ENCODE measurements around the gene GIPC3.

- no peak for TF ChIP-seq POLR2AphosphoS5 (IDR thresholded peaks at IDR 0.05)
- TF ChIP-seq POLR2A (IDR thresholded peaks at IDR 0.05) = no peak
- TF ChIP-seq CTCF (IDR thresholded peaks at IDR 0.05) = no peak
- TF ChIP-seq EP300 (IDR thresholded peaks at IDR 0.05) = no peak
Measured at GRCh38 chr19:3589439-3589838, 4.2 kb downstream of the GIPC3 start.
